Peyer's patch (tissue), 4 donors: ENCODE data around the gene GINM1. TPM values are rescaled to one million over a fixed set of nuclear protein-coding genes. Genes with fewer than 3 reads are reported as not detected.

ENCODE experiments used
- DNase-seq, 3 donors: peaks; one replicate each; pipeline ENCODE4 v3.0.0-alpha.2; 2017 to 2019
- H3K27ac ChIP-seq, 4 donors: fragments of 200-600 bp; sonication (generic); one replicate each; pipeline ENCODE4 v1.5.1; 2016 to 2019
- H3K27me3 ChIP-seq, 2 donors: fragments of 200-600 bp; sonication (generic); one replicate each; pipeline ENCODE4 v1.5.1; 2019
- H3K36me3 ChIP-seq, 3 donors: fragments of 200-600 bp; sonication (generic); one replicate each; pipeline ENCODE4 v1.5.1; 2016 to 2019
- H3K4me1 ChIP-seq, 4 donors: fragments of 200-600 bp; sonication (generic); one replicate each; pipeline ENCODE4 v1.5.1; 2016 to 2019
- H3K4me3 ChIP-seq, 4 donors: fragments of 200-600 bp; sonication (generic); 1 replicate in 3 of 4; 2 replicates in 1 of 4; pipeline ENCODE4 v1.5.1; 2016 to 2019; ENCODE audit warnings: mild to moderate bottlenecking in 1 of 4
- H3K9me3 ChIP-seq, 4 donors: fragments of 200-600 bp; sonication (generic); one replicate each; pipeline ENCODE4 v1.5.1; 2016 to 2019; ENCODE audit warnings: mild to moderate bottlenecking in 1 of 4
- POLR2A ChIP-seq, 2 donors: fragments of 450-650 bp; IDR thresholded peaks; one replicate each; pipeline ENCODE4 v1.5.1; 2017; ENCODE audit warnings: antibody characterized with exemption in 2 of 2, mild to moderate bottlenecking in 2 of 2, moderate library complexity in 2 of 2
- small RNA-seq, 2 donors: library from RNA; depleted of rRNA; stranded (forward); fragments of <200 nt; gene quantifications; one replicate each; pipeline ENCODE3, GENCODE V24; 2016
- total RNA-seq, 4 donors: library from RNA; depleted of rRNA; stranded (reverse); fragments of >200 nt; gene quantifications; one replicate each; pipeline ENCODE4 v1.1.0, GENCODE V29; 2016
- TF ChIP-seq, protein P1 (sequence below), 6 experiments: fragments of 450-650 bp in 4 of 6; fragments of 200-600 bp in 2 of 6; sonication (generic) in 1 of 6; IDR thresholded peaks; one replicate each; pipeline ENCODE4 v1.5.1; 2017 to 2019; ENCODE audit warnings: antibody characterized with exemption in 6 of 6, mild to moderate bottlenecking in 3 of 6, moderate library complexity in 1 of 6

Gene GINM1
- total RNA-seq, 4 donors from 2014 or later, result 23.1 to 36.6 (median 26.7) TPM

DNA sequence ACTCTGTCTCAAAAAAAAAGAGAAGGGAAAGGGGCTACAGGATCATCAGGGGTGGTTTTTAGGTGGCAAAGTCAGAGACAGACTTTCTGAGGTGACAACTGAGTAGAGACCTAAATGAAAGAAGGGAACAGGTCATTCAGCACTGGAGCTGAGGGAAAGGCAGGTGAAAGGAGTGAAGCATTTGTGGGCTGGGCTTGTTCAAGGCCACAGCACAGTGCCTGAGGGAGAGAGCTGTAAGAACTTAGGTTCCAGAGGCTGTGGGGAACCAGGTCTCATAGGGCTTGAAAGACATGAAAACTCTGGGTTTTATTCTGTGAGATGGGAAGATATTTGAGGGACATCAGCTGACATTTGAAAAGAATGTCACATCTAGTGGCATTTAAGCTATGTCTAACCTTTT lies 61.5 kb downstream of the GINM1 start:
- no peak for DNase-seq
- Histone ChIP-seq H3K27me3 (no peaks in the 10 kb centered on the region), H3K36me3 (peaks cover 0 to 40% (median 0%) of the 10 kb centered on the region in 3 donors), H3K9me3 (no peaks in the 10 kb centered on the region), H3K4me3 (no peak overlapping the region), H3K4me1 (no peaks in the 10 kb centered on the region), H3K27ac (no peak overlapping the region)
- no peak for TF ChIP-seq POLR2A (IDR thresholded peaks at IDR 0.05)
- TF ChIP-seq, protein P1, sequence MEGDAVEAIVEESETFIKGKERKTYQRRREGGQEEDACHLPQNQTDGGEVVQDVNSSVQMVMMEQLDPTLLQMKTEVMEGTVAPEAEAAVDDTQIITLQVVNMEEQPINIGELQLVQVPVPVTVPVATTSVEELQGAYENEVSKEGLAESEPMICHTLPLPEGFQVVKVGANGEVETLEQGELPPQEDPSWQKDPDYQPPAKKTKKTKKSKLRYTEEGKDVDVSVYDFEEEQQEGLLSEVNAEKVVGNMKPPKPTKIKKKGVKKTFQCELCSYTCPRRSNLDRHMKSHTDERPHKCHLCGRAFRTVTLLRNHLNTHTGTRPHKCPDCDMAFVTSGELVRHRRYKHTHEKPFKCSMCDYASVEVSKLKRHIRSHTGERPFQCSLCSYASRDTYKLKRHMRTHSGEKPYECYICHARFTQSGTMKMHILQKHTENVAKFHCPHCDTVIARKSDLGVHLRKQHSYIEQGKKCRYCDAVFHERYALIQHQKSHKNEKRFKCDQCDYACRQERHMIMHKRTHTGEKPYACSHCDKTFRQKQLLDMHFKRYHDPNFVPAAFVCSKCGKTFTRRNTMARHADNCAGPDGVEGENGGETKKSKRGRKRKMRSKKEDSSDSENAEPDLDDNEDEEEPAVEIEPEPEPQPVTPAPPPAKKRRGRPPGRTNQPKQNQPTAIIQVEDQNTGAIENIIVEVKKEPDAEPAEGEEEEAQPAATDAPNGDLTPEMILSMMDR (IDR thresholded peaks at IDR 0.05), result no peak

- no peaks in the 10 kb centered on the region for H3K27me3 ChIP-seq
- H3K27ac ChIP-seq, result no peak overlapping the region
- DNase-seq, result no peak
- H3K4me3 ChIP-seq, result no peak overlapping the region
- no peak for TF ChIP-seq POLR2A (IDR thresholded peaks at IDR 0.05)
- TF ChIP-seq, protein P1 (IDR thresholded peaks at IDR 0.05), result no peak
- no peaks in the 10 kb centered on the region for H3K9me3 ChIP-seq
- peaks cover 0 to 28% (median 0%) of the 10 kb centered on the region in 3 donors for H3K36me3 ChIP-seq
- no peaks in the 10 kb centered on the region for H3K4me1 ChIP-seq
Observed at GRCh38 chr6:149628875-149629510, 62.8 kb downstream of the GINM1 start.

GRCh38 chr6:149634315-149634714 lies 68.1 kb downstream of the GINM1 start:
- Histone ChIP-seq H3K4me3 (no peak overlapping the region), H3K9me3 (no peaks in the 10 kb centered on the region), H3K36me3 (peaks cover 0 to 34% (median 0%) of the 10 kb centered on the region in 3 donors), H3K27me3 (no peaks in the 10 kb centered on the region), H3K27ac (no peak overlapping the region), H3K4me1 (no peaks in the 10 kb centered on the region)
- TF ChIP-seq, protein P1 (IDR thresholded peaks at IDR 0.05), result no peak
- no peak for TF ChIP-seq POLR2A (IDR thresholded peaks at IDR 0.05)
- DNase-seq, result no peak

DNA sequence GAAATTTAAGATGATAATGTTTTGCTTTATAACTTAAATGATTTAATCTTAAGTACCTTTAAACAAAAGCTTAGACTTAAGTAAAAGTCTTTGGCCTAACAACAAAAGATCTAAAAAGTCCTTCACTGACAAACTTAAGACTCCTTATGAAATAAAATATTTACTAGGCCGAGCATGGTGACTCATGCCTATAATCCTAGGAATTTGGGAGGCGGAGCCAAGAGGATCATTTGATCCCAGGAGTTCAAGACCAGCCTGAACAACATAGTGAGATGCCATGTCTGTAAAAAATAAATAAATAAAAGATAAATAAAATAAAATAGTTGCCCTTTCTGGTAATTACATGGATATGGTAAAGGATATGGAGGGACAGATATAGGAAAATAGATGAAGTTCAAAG lies 69.9 kb downstream of the GINM1 start:
- Histone ChIP-seq H3K36me3 (peaks cover 0 to 20% (median 0%) of the 10 kb centered on the region in 3 donors), H3K9me3 (no peaks in the 10 kb centered on the region), H3K4me3 (no peak overlapping the region), H3K27ac (no peak overlapping the region), H3K4me1 (no peaks in the 10 kb centered on the region), H3K27me3 (no peaks in the 10 kb centered on the region)
- no peak for DNase-seq
- TF ChIP-seq, protein P1 (IDR thresholded peaks at IDR 0.05), result no peak
- no peak for TF ChIP-seq POLR2A (IDR thresholded peaks at IDR 0.05)

Small RNA genes within 50 kb of the gene (small RNA-seq; reads per million reads assigned to genes)
- gene RF00019 (0 reads per million in 2 donors), gene RF00410 (0 reads per million in 2 donors), gene RNU7-3P (0 reads per million in 2 donors)

Other genes with a start within 250 kb of the GINM1 start
- gene TAB2, start 248.7 kb upstream of the GINM1 start, total RNA-seq, result 10 to 100 TPM; 48.2 to 84.6 (median 52.8) TPM
- gene SUMO4, start 166.1 kb upstream of the GINM1 start, total RNA-seq, result 1 to 10 TPM in 3 of 4 donors, not detected in 1; 5.1 to 8.2 (median 7.0) TPM
- 10 to 100 TPM in 3 of 4 donors, 1 to 10 TPM in 1; 7.8 to 32.2 (median 18.5) TPM for gene ZC3H12D, start 81.4 kb upstream of the GINM1 start, total RNA-seq
- 10 to 100 TPM; 15.8 to 28.9 (median 20.5) TPM for gene PPIL4, start 20.3 kb upstream of the GINM1 start, total RNA-seq
- 10 to 100 TPM; 10.3 to 33.8 (median 15.0) TPM for gene KATNA1, start 82.3 kb downstream of the GINM1 start, total RNA-seq
- 10 to 100 TPM; 21.8 to 38.8 (median 29.7) TPM for gene LATS1, start 151.7 kb downstream of the GINM1 start, total RNA-seq
- gene NUP43, start 180.2 kb downstream of the GINM1 start, total RNA-seq, result 10 to 100 TPM; 16.1 to 64.4 (median 16.3) TPM
- gene PCMT1, start 183.4 kb downstream of the GINM1 start, total RNA-seq, result 10 to 100 TPM; 39.4 to 52.0 (median 44.9) TPM